GM23338 (cell line): ENCODE measurements around the gene APOBEC3A. TPM values are rescaled to one million over a fixed set of nuclear protein-coding genes. Genes with fewer than 3 reads are reported as not detected.
"Not testable (repeated sequence)": the region's sequence is repeated elsewhere in the genome, so short reads cannot be mapped to it uniquely, and the experiment has no call there.

ENCODE experiments used
- ATAC-seq: fragments of 200-7000 bp; cut with Tn5 transposase; 3 replicates; pipeline ENCODE4 v1.9.1; 2020
- DNase-seq: peaks from one replicate; pipeline ENCODE4 v3.0.0-alpha.2; 2015; ENCODE audit warnings: low spot score
- H2AFZ ChIP-seq: fragments of 200-600 bp; sonication (generic); 2 replicates; pipeline ENCODE4 v1.8.0; 2016; ENCODE audit warnings: antibody characterized with exemption, mild to moderate bottlenecking, moderate library complexity
- H3F3A ChIP-seq: fragments of 200-600 bp; sonication (generic); replicated peaks from 2 replicates; pipeline ENCODE4 v1.8.0; 2017; ENCODE audit warnings: antibody characterized with exemption, mixed run types, low read depth
- H3K27ac ChIP-seq: fragments of 200-600 bp; sonication (generic); 2 replicates; pipeline ENCODE4 v1.6.1; 2016; ENCODE audit warnings: low read depth
- H3K27me3 ChIP-seq: fragments of 200-600 bp; sonication (generic); 2 replicates; pipeline ENCODE4 v1.8.0; 2016; ENCODE audit warnings: mild to moderate bottlenecking, mixed run types, moderate library complexity; ENCODE audit not compliant: insufficient read depth
- H3K36me3 ChIP-seq: fragments of 200-600 bp; sonication (generic); 2 replicates; pipeline ENCODE4 v1.8.0; 2016; ENCODE audit warnings: mild to moderate bottlenecking; ENCODE audit not compliant: insufficient read depth
- H3K4me1 ChIP-seq: fragments of 200-600 bp; sonication (generic); 2 replicates; pipeline ENCODE4 v1.8.0; 2016; ENCODE audit warnings: mild to moderate bottlenecking, moderate library complexity; ENCODE audit not compliant: insufficient read depth
- H3K4me2 ChIP-seq: fragments of 200-600 bp; sonication (generic); 2 replicates; pipeline ENCODE4 v1.7.1; 2017; ENCODE audit warnings: mixed run types
- H3K4me3 ChIP-seq: fragments of 200-600 bp; sonication (generic); 2 replicates; pipeline ENCODE4 v1.6.1; 2016; ENCODE audit warnings: mixed run types
- H3K79me2 ChIP-seq: fragments of 200-600 bp; sonication (generic); replicated peaks from 2 replicates; pipeline ENCODE4 v1.8.0; 2017; ENCODE audit warnings: mild to moderate bottlenecking; ENCODE audit not compliant: insufficient read depth
- H3K9me2 ChIP-seq: fragments of 200-600 bp; sonication (generic); 2 replicates; pipeline ENCODE4 v1.8.0; 2017; ENCODE audit not compliant: insufficient read depth
- H4K20me1 ChIP-seq: fragments of 200-600 bp; sonication (generic); replicated peaks from 2 replicates; pipeline ENCODE4 v1.8.0; 2017; ENCODE audit warnings: mild to moderate bottlenecking; ENCODE audit not compliant: insufficient read depth
- H3K27ac Mint-ChIP-seq: 2 replicates; pipeline ENCODE4 v1.8.0; 2020; ENCODE audit warnings: inconsistent platforms, mild to moderate bottlenecking, moderate library complexity, mixed read lengths
- H3K27me3 Mint-ChIP-seq: 3 replicates; pipeline ENCODE4 v1.8.0; 2022; ENCODE audit warnings: low read depth, mild to moderate bottlenecking, moderate library complexity, mixed read lengths, inconsistent platforms; ENCODE audit not compliant: insufficient read depth, poor library complexity
- H3K36me3 Mint-ChIP-seq: 3 replicates; pipeline ENCODE4 v1.8.0; 2021; ENCODE audit warnings: low read depth, mild to moderate bottlenecking, inconsistent platforms, moderate library complexity, mixed read lengths
- H3K4me1 Mint-ChIP-seq: 3 replicates; pipeline ENCODE4 v1.8.0; 2020; ENCODE audit warnings: mild to moderate bottlenecking, inconsistent platforms, mixed read lengths
- H3K4me3 Mint-ChIP-seq: 3 replicates; pipeline ENCODE4 v1.8.0; 2021; ENCODE audit warnings: moderate library complexity, mild to moderate bottlenecking, inconsistent platforms, mixed read lengths
- H3K9me3 Mint-ChIP-seq: 3 replicates; pipeline ENCODE4 v1.8.0; 2020; ENCODE audit warnings: moderate library complexity, mild to moderate bottlenecking, inconsistent platforms, mixed read lengths
- CREB1 ChIP-seq: fragments of 250-450 bp; sonication (Bioruptor Pico); IDR thresholded peaks from 2 replicates; pipeline ENCODE4 v1.5.0; 2020; ENCODE audit warnings: low read depth, mild to moderate bottlenecking, moderate library complexity
- JUNB ChIP-seq: IDR thresholded peaks from one replicate; pipeline ENCODE4 v1.6.1; 2016; ENCODE audit warnings: antibody characterized with exemption; ENCODE audit not compliant: unreplicated experiment
- NANOG ChIP-seq: IDR thresholded peaks from 2 replicates; pipeline ENCODE4 v1.6.1; 2016; ENCODE audit warnings: antibody characterized with exemption, borderline replicate concordance
- ZNF114 ChIP-seq: fragments of 250-450 bp; sonication (Bioruptor Pico); IDR thresholded peaks from 2 replicates; pipeline ENCODE4 v1.5.0; 2020; ENCODE audit warnings: mild to moderate bottlenecking, moderate library complexity
- ZNF331 ChIP-seq: fragments of 250-450 bp; sonication (Bioruptor Pico); IDR thresholded peaks from 2 replicates; pipeline ENCODE4 v1.5.0; 2020; ENCODE audit warnings: low read depth, mild to moderate bottlenecking, moderate library complexity
- polyA plus RNA-seq: library from polyadenylated mRNA; unstranded; fragments of >200 nt; fragmentation: Nextera tagmentation; extraction: Ambion mirVana; gene quantifications from 2 replicates; pipeline ENCODE4 v1.2.1, GENCODE V29; 2016
- total RNA-seq: library from RNA; depleted of rRNA; stranded (reverse); fragments of >200 nt; shearing (Covaris generic); gene quantifications from 2 replicates; pipeline ENCODE4 v1.2.3, GENCODE V29; 2014
- TF ChIP-seq, protein P1 (sequence below), 2 experiments: fragments of 200-600 bp in 1 of 2; sonication (generic) in 1 of 2; conservative IDR thresholded peaks; 2 replicates each; pipeline versions ENCODE4 v1.5.1 to v1.6.1; 2016 to 2017; ENCODE audit warnings: antibody characterized with exemption in 2 of 2, low read depth in 2 of 2, mild to moderate bottlenecking in 2 of 2, moderate library complexity in 1 of 2
- TF ChIP-seq, protein P2 (sequence below): IDR thresholded peaks from one replicate; pipeline ENCODE4 v1.6.1; 2018; ENCODE audit warnings: antibody characterized with exemption; ENCODE audit not compliant: unreplicated experiment

APOBEC3A gene
- total and polyA plus RNA-seq, 2 experiments from 2014 or later: 0.21 TPM; not detected in 1

- no peak for TF ChIP-seq JUNB
- no peak for TF ChIP-seq ZNF114 (CRISPR knock-in tag)
- TF ChIP-seq NANOG: no peak
- TF ChIP-seq CREB1 (CRISPR knock-in tag): no peak
- TF ChIP-seq ZNF331 (CRISPR knock-in tag): no peak
Observed at GRCh38 chr22:38957808-38958650, 620 bp downstream of the APOBEC3A start (continued).

GRCh38 chr22:38958651-38958943, 1.2 kb downstream of the APOBEC3A start:
- H3K4me1 Mint-ChIP-seq, ATAC-seq, H3K27me3 Mint-ChIP-seq, H3K4me1 ChIP-seq, H3K36me3 Mint-ChIP-seq, H3K27ac ChIP-seq, H3K27ac Mint-ChIP-seq, H3K79me2 ChIP-seq, H3K9me3 Mint-ChIP-seq, H3K9me2 ChIP-seq, H2AFZ ChIP-seq, H4K20me1 ChIP-seq, H3K4me3 ChIP-seq, H3F3A ChIP-seq, H3K4me2 ChIP-seq, H3K27me3 ChIP-seq, DNase-seq, H3K36me3 ChIP-seq, H3K4me3 Mint-ChIP-seq: not testable (repeated sequence)

- TF ChIP-seq, protein P1, sequence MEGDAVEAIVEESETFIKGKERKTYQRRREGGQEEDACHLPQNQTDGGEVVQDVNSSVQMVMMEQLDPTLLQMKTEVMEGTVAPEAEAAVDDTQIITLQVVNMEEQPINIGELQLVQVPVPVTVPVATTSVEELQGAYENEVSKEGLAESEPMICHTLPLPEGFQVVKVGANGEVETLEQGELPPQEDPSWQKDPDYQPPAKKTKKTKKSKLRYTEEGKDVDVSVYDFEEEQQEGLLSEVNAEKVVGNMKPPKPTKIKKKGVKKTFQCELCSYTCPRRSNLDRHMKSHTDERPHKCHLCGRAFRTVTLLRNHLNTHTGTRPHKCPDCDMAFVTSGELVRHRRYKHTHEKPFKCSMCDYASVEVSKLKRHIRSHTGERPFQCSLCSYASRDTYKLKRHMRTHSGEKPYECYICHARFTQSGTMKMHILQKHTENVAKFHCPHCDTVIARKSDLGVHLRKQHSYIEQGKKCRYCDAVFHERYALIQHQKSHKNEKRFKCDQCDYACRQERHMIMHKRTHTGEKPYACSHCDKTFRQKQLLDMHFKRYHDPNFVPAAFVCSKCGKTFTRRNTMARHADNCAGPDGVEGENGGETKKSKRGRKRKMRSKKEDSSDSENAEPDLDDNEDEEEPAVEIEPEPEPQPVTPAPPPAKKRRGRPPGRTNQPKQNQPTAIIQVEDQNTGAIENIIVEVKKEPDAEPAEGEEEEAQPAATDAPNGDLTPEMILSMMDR (conservative IDR thresholded peaks at IDR 0.05; ENCODE audit: low read depth in 2 of 2): no peak
- TF ChIP-seq, protein P2, sequence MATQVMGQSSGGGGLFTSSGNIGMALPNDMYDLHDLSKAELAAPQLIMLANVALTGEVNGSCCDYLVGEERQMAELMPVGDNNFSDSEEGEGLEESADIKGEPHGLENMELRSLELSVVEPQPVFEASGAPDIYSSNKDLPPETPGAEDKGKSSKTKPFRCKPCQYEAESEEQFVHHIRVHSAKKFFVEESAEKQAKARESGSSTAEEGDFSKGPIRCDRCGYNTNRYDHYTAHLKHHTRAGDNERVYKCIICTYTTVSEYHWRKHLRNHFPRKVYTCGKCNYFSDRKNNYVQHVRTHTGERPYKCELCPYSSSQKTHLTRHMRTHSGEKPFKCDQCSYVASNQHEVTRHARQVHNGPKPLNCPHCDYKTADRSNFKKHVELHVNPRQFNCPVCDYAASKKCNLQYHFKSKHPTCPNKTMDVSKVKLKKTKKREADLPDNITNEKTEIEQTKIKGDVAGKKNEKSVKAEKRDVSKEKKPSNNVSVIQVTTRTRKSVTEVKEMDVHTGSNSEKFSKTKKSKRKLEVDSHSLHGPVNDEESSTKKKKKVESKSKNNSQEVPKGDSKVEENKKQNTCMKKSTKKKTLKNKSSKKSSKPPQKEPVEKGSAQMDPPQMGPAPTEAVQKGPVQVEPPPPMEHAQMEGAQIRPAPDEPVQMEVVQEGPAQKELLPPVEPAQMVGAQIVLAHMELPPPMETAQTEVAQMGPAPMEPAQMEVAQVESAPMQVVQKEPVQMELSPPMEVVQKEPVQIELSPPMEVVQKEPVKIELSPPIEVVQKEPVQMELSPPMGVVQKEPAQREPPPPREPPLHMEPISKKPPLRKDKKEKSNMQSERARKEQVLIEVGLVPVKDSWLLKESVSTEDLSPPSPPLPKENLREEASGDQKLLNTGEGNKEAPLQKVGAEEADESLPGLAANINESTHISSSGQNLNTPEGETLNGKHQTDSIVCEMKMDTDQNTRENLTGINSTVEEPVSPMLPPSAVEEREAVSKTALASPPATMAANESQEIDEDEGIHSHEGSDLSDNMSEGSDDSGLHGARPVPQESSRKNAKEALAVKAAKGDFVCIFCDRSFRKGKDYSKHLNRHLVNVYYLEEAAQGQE: no peak
- Mint-ChIP-seq H3K27ac (no peak overlapping the region), H3K36me3 (no peaks in the 10 kb centered on the region), H3K9me3 (no peaks in the 10 kb centered on the region), H3K4me1 (peaks cover 9% of the 10 kb centered on the region), H3K4me3 (no peak overlapping the region), H3K27me3 (peaks cover 4% of the 10 kb centered on the region)
- Histone ChIP-seq H3K27me3 (no peaks in the 10 kb centered on the region), H3K9me2 (no peaks in the 10 kb centered on the region), H3K27ac (no peak overlapping the region), H3K36me3 (no peaks in the 10 kb centered on the region), H3F3A (no peaks in the 10 kb centered on the region), H2AFZ (no peak overlapping the region), H3K4me3 (no peak overlapping the region), H4K20me1 (no peaks in the 10 kb centered on the region), H3K79me2 (no peaks in the 10 kb centered on the region), H3K4me1 (no peaks in the 10 kb centered on the region), H3K4me2 (no peak overlapping the region)
- ATAC-seq (no peak), DNase-seq (no peak)
Observed at GRCh38 chr22:38959590-38959989, 2.2 kb downstream of the APOBEC3A start.

DNA sequence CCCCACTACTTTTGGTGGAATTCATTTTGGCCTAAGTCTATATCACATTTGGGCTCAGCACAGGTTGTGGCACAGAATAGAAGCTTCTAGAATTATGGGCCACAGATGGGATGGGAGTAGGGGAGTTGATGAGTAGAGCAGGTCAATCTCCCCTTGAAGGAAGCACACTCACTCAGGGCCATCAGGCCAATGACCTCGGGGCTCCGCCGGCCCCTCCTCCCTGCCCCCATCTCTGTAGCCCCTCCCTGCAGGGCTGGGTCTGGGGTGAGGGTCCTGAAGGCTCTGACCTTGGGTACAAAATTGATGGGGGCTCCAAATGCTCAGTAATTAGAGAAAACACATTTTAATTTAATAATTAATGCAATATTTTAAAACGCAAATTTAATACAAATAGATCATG, 3.3 kb downstream of the APOBEC3A start:
- not testable (repeated sequence) for H3K27me3 ChIP-seq, H3K9me3 Mint-ChIP-seq, H3K4me3 ChIP-seq, H3K79me2 ChIP-seq, ATAC-seq, H3K4me1 ChIP-seq, H3K36me3 Mint-ChIP-seq, DNase-seq, H3K27ac ChIP-seq, H3K4me3 Mint-ChIP-seq, H3F3A ChIP-seq, H3K36me3 ChIP-seq, H3K27me3 Mint-ChIP-seq, H3K9me2 ChIP-seq, H3K27ac Mint-ChIP-seq, H4K20me1 ChIP-seq, H3K4me2 ChIP-seq, H2AFZ ChIP-seq
- peaks cover 14% of the 10 kb centered on the region for H3K4me1 Mint-ChIP-seq

GRCh38 chr22:38963291-38963738, 5.9 kb downstream of the APOBEC3A start:
- H3K27me3 ChIP-seq, H3K4me1 ChIP-seq, H2AFZ ChIP-seq, H3K9me2 ChIP-seq, H3K9me3 Mint-ChIP-seq, H3K36me3 ChIP-seq, H3F3A ChIP-seq, H4K20me1 ChIP-seq, H3K36me3 Mint-ChIP-seq, H3K4me3 ChIP-seq, H3K4me2 ChIP-seq, H3K27ac ChIP-seq, H3K27ac Mint-ChIP-seq, H3K79me2 ChIP-seq, H3K4me3 Mint-ChIP-seq: not testable (repeated sequence)
- DNase-seq: peak; percentile 65
- peak; percentile 89 for ATAC-seq
- Mint-ChIP-seq H3K4me1 (peaks cover 22% of the 10 kb centered on the region), H3K27me3 (peaks cover 12% of the 10 kb centered on the region)
